Immature natural killer cell (primary cell): Measurements from ENCODE around the gene HPSE2. TPM values are rescaled to one million over a fixed set of nuclear protein-coding genes. Genes with fewer than 3 reads are reported as not detected.

Experiments
- DNase-seq, 3 donors: peaks; one replicate each; pipeline ENCODE4 v3.0.0; 2022; ENCODE audit warnings: mixed read lengths in 1 of 3
- H3K27ac Mint-ChIP-seq, 6 donors: one replicate each; pipeline ENCODE4 v1.8.0; 2020; ENCODE audit warnings: mixed read lengths in 6 of 6, mild to moderate bottlenecking in 5 of 6, inconsistent platforms in 4 of 6, moderate library complexity in 3 of 6
- H3K27me3 Mint-ChIP-seq, 3 donors: one replicate each; pipeline ENCODE4 v1.8.0; 2020 to 2021; ENCODE audit warnings: low read depth in 3 of 3, mild to moderate bottlenecking in 3 of 3, mixed read lengths in 3 of 3, moderate library complexity in 3 of 3, inconsistent platforms in 1 of 3
- H3K36me3 Mint-ChIP-seq, 3 donors: one replicate each; pipeline ENCODE4 v1.8.0; 2020; ENCODE audit warnings: mixed read lengths in 3 of 3, inconsistent platforms in 2 of 3, mild to moderate bottlenecking in 2 of 3
- H3K4me1 Mint-ChIP-seq, 2 donors: one replicate each; pipeline ENCODE4 v1.8.0; 2020; ENCODE audit warnings: inconsistent platforms in 2 of 2, mild to moderate bottlenecking in 2 of 2, mixed read lengths in 2 of 2, moderate library complexity in 1 of 2
- H3K4me3 Mint-ChIP-seq, 5 donors: one replicate each; pipeline ENCODE4 v1.8.0; 2020; ENCODE audit warnings: mild to moderate bottlenecking in 5 of 5, mixed read lengths in 5 of 5, inconsistent platforms in 3 of 5, moderate library complexity in 3 of 5
- H3K9me3 Mint-ChIP-seq, 6 donors: one replicate each; pipeline ENCODE4 v1.8.0; 2020; ENCODE audit warnings: mild to moderate bottlenecking in 6 of 6, mixed read lengths in 6 of 6, inconsistent platforms in 4 of 6, moderate library complexity in 3 of 6
- polyA plus RNA-seq, 3 donors: library from polyadenylated mRNA; unstranded; fragments of 300-500 nt; fragmentation: Illumina TruSeq; gene quantifications; one replicate each; pipeline ENCODE4 v1.2.3, GENCODE V29; 2021

Gene HPSE2
- polyA plus RNA-seq, 3 donors from 2014 or later = not detected

- DNase-seq = no peak
- H3K9me3 Mint-ChIP-seq = no peaks in the 10 kb centered on the region
- no peak overlapping the region for H3K4me3 Mint-ChIP-seq
- no peaks in the 10 kb centered on the region for H3K4me1 Mint-ChIP-seq
- no peaks in the 10 kb centered on the region for H3K36me3 Mint-ChIP-seq
- H3K27ac Mint-ChIP-seq = no peak overlapping the region
- peaks cover 2 to 8% (median 8%) of the 10 kb centered on the region in 3 donors for H3K27me3 Mint-ChIP-seq
Measured at GRCh38 chr10:98610836-98611235, 624.8 kb downstream of the HPSE2 start.

GRCh38 chr10:98610301-98610700 lies 625.4 kb downstream of the HPSE2 start:
- Mint-ChIP-seq H3K27me3 (peaks cover 2 to 8% (median 3%) of the 10 kb centered on the region in 3 donors), H3K27ac (no peak overlapping the region), H3K9me3 (no peaks in the 10 kb centered on the region), H3K4me3 (no peak overlapping the region), H3K36me3 (no peaks in the 10 kb centered on the region), H3K4me1 (no peaks in the 10 kb centered on the region)
- no peak for DNase-seq

- no peak for DNase-seq
- peaks cover 0 to under 1% (median 0%) of the 10 kb centered on the region in 6 donors for H3K9me3 Mint-ChIP-seq
- no peak overlapping the region for H3K27ac Mint-ChIP-seq
- H3K36me3 Mint-ChIP-seq = no peaks in the 10 kb centered on the region
- no peaks in the 10 kb centered on the region for H3K4me1 Mint-ChIP-seq
- H3K4me3 Mint-ChIP-seq = no peak overlapping the region
- peaks cover 0 to 9% (median 2%) of the 10 kb centered on the region in 3 donors for H3K27me3 Mint-ChIP-seq
Measured at GRCh38 chr10:98609265-98609664, 626.4 kb downstream of the HPSE2 start.

GRCh38 chr10:98608411-98608810 lies 627.2 kb downstream of the HPSE2 start:
- H3K36me3 Mint-ChIP-seq = no peaks in the 10 kb centered on the region
- H3K9me3 Mint-ChIP-seq = peaks cover 0 to 2% (median 0%) of the 10 kb centered on the region in 6 donors
- H3K27me3 Mint-ChIP-seq = peaks cover 0 to 10% (median 2%) of the 10 kb centered on the region in 3 donors
- H3K4me1 Mint-ChIP-seq = no peaks in the 10 kb centered on the region
- H3K4me3 Mint-ChIP-seq = no peak overlapping the region
- H3K27ac Mint-ChIP-seq = no peak overlapping the region
- DNase-seq = no peak

- Mint-ChIP-seq H3K27ac (no peak overlapping the region), H3K36me3 (peaks cover 0 to 4% (median 0%) of the 10 kb centered on the region in 3 donors), H3K27me3 (peaks cover 3 to 4% (median 3%) of the 10 kb centered on the region in 3 donors)
Measured at GRCh38 chr10:98602224-98602623, 633.4 kb downstream of the HPSE2 start.

GRCh38 chr10:98599032-98599610 lies 636.5 kb downstream of the HPSE2 start:
- no peak for DNase-seq
- H3K27ac Mint-ChIP-seq = no peak overlapping the region
- H3K4me1 Mint-ChIP-seq = no peaks in the 10 kb centered on the region
- peaks cover 2 to 3% (median 3%) of the 10 kb centered on the region in 3 donors for H3K27me3 Mint-ChIP-seq
- H3K36me3 Mint-ChIP-seq = peaks cover 0 to 5% (median 4%) of the 10 kb centered on the region in 3 donors
- H3K4me3 Mint-ChIP-seq = no peak overlapping the region
- H3K9me3 Mint-ChIP-seq = peaks cover 2 to 16% (median 10%) of the 10 kb centered on the region in 6 donors

More at GRCh38 chr10:98602224-98602623, 633.4 kb downstream of the HPSE2 start:
- DNase-seq = no peak
- H3K4me1 Mint-ChIP-seq = no peaks in the 10 kb centered on the region
- peaks cover 2 to 12% (median 5%) of the 10 kb centered on the region in 6 donors for H3K9me3 Mint-ChIP-seq
- no peak overlapping the region for H3K4me3 Mint-ChIP-seq

GRCh38 chr10:98596404-98596803 lies 639.2 kb downstream of the HPSE2 start:
- Mint-ChIP-seq H3K9me3 (peaks cover 2 to 16% (median 10%) of the 10 kb centered on the region in 6 donors), H3K27me3 (peaks cover 2 to 3% (median 2%) of the 10 kb centered on the region in 3 donors), H3K4me3 (no peak overlapping the region), H3K4me1 (no peaks in the 10 kb centered on the region), H3K27ac (no peak overlapping the region), H3K36me3 (peaks cover 0 to 5% (median 4%) of the 10 kb centered on the region in 3 donors)
- DNase-seq = no peak

GRCh38 chr10:98589691-98590090 lies 646.0 kb downstream of the HPSE2 start:
- Mint-ChIP-seq H3K27me3 (peaks cover 2 to 3% (median 3%) of the 10 kb centered on the region in 3 donors), H3K27ac (no peak overlapping the region), H3K4me1 (no peaks in the 10 kb centered on the region), H3K4me3 (no peak overlapping the region), H3K9me3 (no peaks in the 10 kb centered on the region), H3K36me3 (peaks cover 0 to 4% (median 0%) of the 10 kb centered on the region in 3 donors)
- no peak for DNase-seq

- no peak overlapping the region for H3K4me3 Mint-ChIP-seq
- H3K36me3 Mint-ChIP-seq = no peaks in the 10 kb centered on the region
- H3K27ac Mint-ChIP-seq = no peak overlapping the region
- no peaks in the 10 kb centered on the region for H3K4me1 Mint-ChIP-seq
- H3K9me3 Mint-ChIP-seq = no peaks in the 10 kb centered on the region
- H3K27me3 Mint-ChIP-seq = peaks cover 2 to 3% (median 3%) of the 10 kb centered on the region in 3 donors
- no peak for DNase-seq
Measured at GRCh38 chr10:98589007-98589406, 646.6 kb downstream of the HPSE2 start.

GRCh38 chr10:98587156-98587837 lies 648.4 kb downstream of the HPSE2 start:
- Mint-ChIP-seq H3K9me3 (no peaks in the 10 kb centered on the region), H3K27me3 (peaks cover 3% of the 10 kb centered on the region in 3 donors), H3K36me3 (no peaks in the 10 kb centered on the region), H3K27ac (no peak overlapping the region), H3K4me1 (no peaks in the 10 kb centered on the region), H3K4me3 (no peak overlapping the region)
- DNase-seq = no peak

- peaks cover 3 to 6% (median 3%) of the 10 kb centered on the region in 3 donors for H3K27me3 Mint-ChIP-seq
- DNase-seq = no peak
Measured at GRCh38 chr10:98586096-98586495, 649.6 kb downstream of the HPSE2 start.

GRCh38 chr10:98582363-98582762 lies 653.3 kb downstream of the HPSE2 start:
- Mint-ChIP-seq H3K4me3 (no peak overlapping the region), H3K4me1 (no peaks in the 10 kb centered on the region), H3K27me3 (peaks cover 0 to 12% (median 5%) of the 10 kb centered on the region in 3 donors), H3K36me3 (no peaks in the 10 kb centered on the region), H3K27ac (no peak overlapping the region), H3K9me3 (no peaks in the 10 kb centered on the region)
- no peak for DNase-seq

More at GRCh38 chr10:98586096-98586495, 649.6 kb downstream of the HPSE2 start:
- no peak overlapping the region for H3K27ac Mint-ChIP-seq
- H3K9me3 Mint-ChIP-seq = no peaks in the 10 kb centered on the region
- no peak overlapping the region for H3K4me3 Mint-ChIP-seq
- no peaks in the 10 kb centered on the region for H3K36me3 Mint-ChIP-seq
- H3K4me1 Mint-ChIP-seq = no peaks in the 10 kb centered on the region

GRCh38 chr10:98577578-98577977 lies 658.1 kb downstream of the HPSE2 start:
- Mint-ChIP-seq H3K4me1 (no peaks in the 10 kb centered on the region), H3K27ac (no peak overlapping the region), H3K36me3 (no peaks in the 10 kb centered on the region), H3K4me3 (no peak overlapping the region), H3K27me3 (peaks cover 1 to 12% (median 2%) of the 10 kb centered on the region in 3 donors), H3K9me3 (no peaks in the 10 kb centered on the region)
- DNase-seq = no peak

- no peaks in the 10 kb centered on the region for H3K36me3 Mint-ChIP-seq
- H3K4me1 Mint-ChIP-seq = no peaks in the 10 kb centered on the region
- H3K27ac Mint-ChIP-seq = no peak overlapping the region
- no peak overlapping the region for H3K4me3 Mint-ChIP-seq
- no peak for DNase-seq
- H3K9me3 Mint-ChIP-seq = no peaks in the 10 kb centered on the region
- H3K27me3 Mint-ChIP-seq = peaks cover 1 to 12% (median 5%) of the 10 kb centered on the region in 3 donors
Measured at GRCh38 chr10:98577168-98577567, 658.5 kb downstream of the HPSE2 start.
